NCI-H2029 treated with DMSO at 0.1 percent for 48 hours (cell line): ENCODE data around the gene YOD1.

Experiments
- DNase-seq: peaks from one replicate; lab custom pipeline; 2025; lab: John Stamatoyannopoulos, UW

YOD1 gene

DNA sequence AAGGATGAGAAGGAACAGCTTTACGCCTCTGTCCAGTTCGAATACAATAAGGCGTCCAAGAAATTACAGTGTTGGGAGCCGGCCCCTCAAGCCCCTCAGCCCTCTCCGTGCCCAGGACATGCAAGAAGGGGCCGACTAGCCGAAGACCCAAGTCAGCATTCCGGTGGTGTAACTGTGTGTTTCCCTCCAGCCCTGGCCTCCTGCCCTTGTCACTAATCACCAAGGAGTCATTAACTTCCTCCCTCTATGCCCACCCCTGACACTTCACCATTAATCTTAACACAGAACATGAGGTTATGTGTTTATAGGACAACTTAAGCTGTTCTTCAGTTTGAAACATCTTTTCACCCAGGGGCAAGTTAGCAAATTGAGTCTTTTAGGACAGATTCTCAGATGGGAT lies 21.2 kb upstream of the YOD1 start:
- no peak for DNase-seq

DNA sequence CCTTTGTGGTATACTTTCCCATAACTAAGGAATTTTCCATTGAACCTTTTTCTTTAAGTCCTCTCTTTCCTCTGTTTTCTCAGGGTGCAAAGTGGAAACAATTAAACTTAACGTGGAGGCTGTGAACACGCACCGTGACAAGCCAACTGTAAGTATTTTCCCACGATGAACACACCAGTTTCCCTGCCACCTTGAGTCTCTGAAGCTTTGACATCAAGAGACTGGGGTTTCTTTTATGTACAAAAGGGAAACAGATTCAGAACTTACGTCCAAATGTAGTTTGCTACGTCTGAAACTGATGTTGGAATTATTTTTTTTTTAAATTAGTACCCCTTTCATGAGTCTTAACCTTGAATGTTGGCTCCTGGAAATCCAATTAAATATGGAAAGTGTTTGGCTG lies 20.4 kb upstream of the YOD1 start:
- DNase-seq: no peak

DNA sequence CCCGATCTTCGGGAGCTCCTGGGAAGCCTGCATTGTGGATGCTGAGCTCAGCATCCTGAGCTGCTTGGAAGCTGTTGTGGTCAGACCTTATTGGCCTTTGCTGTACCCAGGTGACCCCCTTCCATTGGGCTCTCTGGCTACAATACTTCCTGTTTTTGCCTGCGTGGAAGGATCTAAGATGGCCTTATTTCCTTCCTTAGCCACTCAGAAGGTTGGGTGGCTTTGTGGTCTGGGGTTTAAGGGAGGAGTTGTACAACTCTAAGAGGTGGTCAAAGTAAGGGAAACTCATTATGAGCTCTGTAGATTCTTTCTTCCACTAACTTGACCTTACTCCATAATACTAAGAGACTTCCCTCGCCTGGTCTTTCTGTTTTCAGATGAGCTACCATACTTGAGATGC lies 19.8 kb upstream of the YOD1 start:
- no peak for DNase-seq

- no peak for DNase-seq
Measured at GRCh38 chr1:207069858-207070506, 19.0 kb upstream of the YOD1 start.

DNA sequence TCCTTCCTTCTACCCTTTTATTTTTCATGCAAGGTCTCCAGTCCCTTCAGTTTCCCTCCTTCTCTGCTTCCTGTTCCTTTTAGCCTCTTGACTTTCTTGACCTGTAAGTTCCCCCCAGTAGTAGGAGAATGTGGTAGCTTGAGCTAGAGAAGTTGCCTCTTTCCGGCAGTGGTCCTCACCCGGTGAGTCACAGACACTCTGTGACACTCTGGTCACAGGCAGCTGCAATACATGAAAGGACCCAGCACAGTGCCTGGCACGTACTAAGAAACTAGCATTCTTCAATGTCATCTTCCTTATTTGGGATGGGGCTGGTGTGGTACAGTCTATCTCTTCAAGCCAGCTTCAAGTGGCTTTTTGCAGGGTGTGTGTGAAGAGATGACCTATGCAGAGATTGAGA lies 18.1 kb upstream of the YOD1 start:
- DNase-seq: no peak

- DNase-seq: no peak
Measured at GRCh38 chr1:207067665-207068064, 16.7 kb upstream of the YOD1 start.

- no peak for DNase-seq
Measured at GRCh38 chr1:207067185-207067584, 16.2 kb upstream of the YOD1 start.

DNA sequence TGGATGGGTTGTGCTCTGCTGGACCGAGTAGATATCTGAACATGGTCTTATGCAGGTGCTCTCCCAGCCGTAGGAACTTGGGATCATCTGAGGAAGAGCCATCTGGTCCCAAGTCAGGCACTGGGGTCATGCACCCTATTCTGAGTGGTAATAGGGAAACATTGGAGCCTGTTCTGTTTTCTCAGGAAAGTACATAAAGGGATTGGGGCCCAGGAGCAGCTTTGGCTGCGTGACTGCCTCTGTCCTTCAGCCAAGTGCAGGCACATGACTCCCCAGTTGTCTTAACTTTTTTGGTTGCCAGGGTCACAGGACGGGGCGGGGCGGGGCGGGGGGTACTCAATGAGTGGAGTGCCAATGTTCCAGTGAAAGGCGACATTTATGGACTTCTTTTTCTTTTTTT lies 13.6 kb upstream of the YOD1 start:
- no peak for DNase-seq

GRCh38 chr1:207063014-207063413 lies 12.0 kb upstream of the YOD1 start:
- no peak for DNase-seq

- DNase-seq: no peak
Measured at GRCh38 chr1:207062058-207062457, 11.1 kb upstream of the YOD1 start.

GRCh38 chr1:207060596-207060995 lies 9.6 kb upstream of the YOD1 start:
- DNase-seq: no peak

DNA sequence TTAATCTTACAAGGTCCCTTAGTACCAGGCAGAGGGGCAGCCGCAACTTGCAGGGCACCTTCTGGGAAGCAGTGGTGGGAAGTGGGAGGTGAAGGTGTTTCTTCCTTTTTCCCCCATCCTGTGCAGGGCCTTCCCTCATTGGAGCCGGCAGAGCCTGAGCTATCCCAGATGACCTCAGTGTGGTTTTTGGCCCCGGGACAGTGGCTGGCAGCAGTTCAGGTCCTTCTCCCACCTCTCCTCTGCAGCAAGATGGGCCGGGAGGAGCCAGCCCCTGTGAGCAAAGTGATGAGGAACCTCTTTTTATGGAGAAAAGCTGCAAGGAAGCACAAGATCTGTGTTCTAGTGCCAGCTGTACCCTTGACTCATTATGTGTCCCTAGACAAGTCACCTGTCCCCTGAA lies 8.9 kb upstream of the YOD1 start:
- no peak for DNase-seq

DNA sequence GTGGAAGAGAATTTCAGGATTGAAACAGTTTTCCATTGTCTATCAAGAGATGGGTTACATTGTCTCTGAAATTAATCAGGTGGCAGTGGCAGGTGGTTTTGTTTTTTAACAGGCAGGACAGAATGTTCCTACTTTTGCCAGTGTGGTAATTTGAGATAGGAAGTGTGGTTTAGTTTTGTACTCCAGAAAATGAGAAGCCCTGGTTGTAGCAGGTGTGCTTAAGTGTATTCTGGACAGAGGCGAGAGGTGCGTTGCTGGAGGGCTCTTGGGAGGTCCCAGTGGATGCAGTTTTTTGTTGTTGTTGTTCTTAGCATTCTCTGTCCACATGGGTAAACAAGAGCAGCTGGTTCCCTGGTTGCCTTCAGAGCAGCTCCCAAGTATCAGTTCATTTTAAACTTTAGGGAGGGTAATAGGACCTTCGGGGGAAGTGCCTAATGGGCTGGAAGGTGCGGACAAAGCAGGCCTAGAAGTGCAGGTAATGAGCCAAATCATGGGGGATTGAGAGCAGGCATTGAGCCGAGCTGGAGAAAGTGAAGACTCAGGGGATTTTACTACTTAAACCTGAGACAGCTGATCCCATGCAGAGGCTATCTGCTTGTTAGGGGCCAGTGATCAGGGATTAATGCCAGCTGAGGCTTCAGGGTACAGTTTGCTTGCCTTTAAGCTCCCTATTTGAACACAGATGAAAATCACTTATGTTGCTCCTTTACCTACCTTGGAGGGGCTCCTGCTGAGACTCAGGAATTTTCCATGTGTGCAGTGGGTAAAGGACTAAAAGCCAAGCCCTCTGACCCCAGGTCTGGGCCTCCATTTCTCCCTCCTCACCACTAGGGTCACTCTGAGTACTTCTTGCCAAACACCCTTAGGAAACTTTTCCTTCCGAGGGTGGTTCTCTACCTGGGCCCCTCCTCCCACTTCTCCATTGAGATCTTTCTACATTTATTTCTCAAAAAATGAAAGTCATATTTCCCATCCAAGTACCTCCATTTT lies 8.2 kb upstream of the YOD1 start:
- DNase-seq: peak; percentile 74

DNA sequence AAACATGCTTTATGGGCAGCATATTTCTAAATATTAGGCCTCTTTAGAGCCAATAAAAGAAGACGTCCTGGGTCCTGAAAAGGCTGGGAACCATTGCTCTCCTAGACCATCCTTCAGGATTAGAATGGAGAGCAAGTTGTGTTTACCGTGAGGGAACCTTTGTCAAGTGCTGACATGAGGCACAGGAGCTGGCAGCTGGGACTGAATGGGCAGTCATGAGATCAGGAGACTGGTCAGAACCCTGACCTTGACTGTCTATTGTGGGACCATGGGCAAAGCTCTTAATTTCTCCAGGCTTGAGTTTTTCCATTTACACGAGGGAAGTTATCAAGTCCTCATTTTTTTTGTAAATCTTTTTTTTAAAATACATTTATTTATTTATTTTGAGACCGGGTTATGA lies 7.2 kb upstream of the YOD1 start:
- no peak for DNase-seq

DNA sequence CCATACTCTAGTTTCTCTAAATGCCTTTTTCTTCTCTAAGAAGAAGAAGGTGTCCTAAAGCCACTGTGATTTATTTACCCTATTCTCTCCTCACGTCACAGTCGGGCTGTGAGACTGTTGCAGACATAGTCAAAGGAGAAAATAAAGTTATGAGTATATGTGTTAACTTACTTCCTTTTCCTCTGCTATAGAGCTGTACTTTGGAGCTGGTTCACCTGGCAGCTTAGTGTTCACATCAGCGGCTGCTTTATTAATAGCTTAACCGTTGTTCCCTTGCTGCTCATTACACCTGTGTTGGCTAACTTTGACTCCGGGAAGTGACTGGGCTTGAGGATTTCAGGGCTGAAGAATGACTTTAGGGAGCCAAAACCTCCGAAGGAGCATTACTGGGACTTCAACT lies 5.7 kb upstream of the YOD1 start:
- DNase-seq: no peak

DNA sequence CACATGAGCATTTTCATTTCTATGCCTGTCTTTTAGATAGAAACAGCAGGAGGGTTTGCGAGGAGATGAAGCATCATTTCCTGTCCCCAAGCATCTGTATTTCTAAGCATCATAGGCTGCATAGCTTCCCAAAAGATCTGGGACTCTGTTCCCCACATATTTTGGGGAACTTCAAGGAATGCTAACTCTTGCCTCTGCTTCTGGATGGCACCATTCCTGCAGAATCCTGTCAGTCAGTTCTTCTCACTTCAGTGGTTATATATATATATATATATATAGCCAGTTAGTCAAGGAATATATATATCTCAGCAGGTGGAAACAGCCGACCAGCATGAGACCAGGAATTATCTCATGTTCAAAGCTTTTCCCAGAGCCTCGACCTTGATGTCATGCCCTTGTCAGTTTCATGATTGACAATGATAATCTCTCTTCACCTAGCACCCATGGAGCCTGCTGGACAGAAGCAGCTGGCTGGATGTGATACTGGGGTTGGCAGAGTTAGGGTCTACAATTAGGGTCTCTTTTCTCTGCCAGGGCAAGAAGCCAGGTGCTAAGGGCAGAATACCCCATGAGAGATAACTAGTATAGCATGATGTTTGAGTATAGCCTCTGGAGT lies 4.5 kb upstream of the YOD1 start:
- no peak for DNase-seq

DNA sequence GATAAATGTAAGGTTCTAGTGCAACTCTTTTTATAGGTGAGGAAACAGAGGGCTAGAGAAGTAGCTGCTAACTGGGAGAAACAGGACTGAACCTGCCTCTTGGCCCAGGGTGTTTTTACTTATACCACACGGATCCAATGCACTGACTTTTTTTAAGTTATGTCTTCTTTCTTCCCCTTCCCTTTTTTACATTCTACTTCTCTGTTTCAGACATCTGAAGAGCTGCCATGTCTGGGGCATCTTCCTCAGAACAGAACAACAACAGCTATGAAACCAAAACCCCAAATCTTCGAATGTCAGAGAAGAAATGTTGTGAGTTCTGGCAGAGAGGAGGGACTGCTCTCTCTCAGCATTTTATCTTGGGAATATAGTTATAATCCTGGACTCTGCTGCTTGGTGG lies 3.5 kb upstream of the YOD1 start:
- no peak for DNase-seq

GRCh38 chr1:207052911-207053769 lies 2.1 kb upstream of the YOD1 start, which contains the start of gene PFKFB2:
Gene PFKFB2, plus strand, starts transcription at chr1:207053275. Its CDS starts 1,443 bp downstream, at chr1:207054718.
- DNase-seq: peak; percentile 88

GRCh38 chr1:207050480-207051190 lies 373 bp downstream of the YOD1 start:
- DNase-seq: peak; percentile 31

DNA sequence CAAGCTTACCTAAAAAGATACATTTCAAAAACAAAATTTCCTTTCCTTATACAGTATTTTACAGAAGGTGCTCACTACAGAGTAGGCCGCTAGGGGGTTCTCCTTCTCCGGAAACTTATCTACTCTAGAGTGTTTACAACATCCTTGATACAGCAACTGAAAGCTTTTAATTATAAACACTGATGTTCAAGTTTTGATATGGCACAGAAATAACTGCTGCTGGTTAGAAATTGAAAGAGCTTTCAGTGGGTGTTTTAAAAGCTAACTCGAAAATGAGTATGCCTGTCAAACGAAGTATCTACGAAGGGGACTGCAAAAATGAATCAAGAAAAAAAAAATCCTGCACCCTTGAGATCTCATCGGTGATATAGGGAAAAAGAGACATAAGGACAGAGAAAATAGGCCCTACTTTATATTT lies 1.0 kb downstream of the YOD1 start:
- DNase-seq: peak; percentile 33

- no peak for DNase-seq
Measured at GRCh38 chr1:207049514-207049913, 1.5 kb downstream of the YOD1 start.
